ENCODE data around the gene PODXL2.
"Not testable (repeated sequence)": the region's sequence is repeated elsewhere in the genome, so short reads cannot be mapped to it uniquely, and the experiment has no call there.

Gene PODXL2

DNA sequence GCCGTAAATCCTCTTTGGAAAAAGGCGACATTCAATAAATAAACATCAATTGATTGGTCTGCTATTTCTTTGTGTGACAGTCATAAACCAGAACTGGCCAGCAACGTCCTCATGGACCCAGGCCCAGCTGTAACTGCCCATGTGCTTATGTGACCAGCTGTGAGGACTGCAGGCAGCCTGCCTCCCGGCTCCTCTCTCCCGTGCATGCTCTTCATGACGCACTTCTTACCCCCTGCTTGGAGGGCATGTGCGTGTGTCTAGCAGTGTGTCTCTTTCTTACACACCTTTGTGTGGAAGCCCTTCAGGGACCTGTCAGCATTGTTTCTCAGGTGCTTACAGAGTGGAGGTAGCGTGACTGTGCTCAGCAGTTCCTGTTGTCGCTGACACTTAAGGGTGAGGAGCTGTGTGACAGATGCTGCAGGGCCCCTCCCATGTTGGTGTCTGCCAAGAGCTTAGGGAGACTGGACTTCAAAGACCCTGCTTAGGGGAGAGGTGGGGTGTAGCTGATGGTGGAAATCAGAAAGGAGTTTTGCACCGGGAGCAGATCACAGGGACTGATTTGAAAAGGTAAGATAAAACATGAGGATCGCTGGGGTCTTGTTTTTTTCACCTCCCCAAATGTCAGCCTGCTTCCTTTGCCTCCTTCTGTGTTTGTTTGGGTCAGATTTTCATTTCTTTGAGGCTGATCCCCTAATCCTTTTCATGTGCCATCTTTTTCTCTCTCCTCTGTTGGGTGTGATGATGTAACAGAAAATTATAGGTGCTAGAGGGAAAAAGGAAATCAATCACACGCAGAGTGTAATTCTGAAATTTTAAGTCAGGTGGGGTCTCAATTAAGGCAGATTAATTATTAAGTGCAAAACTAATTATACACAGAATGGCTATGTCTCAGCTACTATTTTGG, 2.1 kb downstream of the PODXL2 start:
- DNase-seq (ENCODE audit: low read depth), result no peak

DNA sequence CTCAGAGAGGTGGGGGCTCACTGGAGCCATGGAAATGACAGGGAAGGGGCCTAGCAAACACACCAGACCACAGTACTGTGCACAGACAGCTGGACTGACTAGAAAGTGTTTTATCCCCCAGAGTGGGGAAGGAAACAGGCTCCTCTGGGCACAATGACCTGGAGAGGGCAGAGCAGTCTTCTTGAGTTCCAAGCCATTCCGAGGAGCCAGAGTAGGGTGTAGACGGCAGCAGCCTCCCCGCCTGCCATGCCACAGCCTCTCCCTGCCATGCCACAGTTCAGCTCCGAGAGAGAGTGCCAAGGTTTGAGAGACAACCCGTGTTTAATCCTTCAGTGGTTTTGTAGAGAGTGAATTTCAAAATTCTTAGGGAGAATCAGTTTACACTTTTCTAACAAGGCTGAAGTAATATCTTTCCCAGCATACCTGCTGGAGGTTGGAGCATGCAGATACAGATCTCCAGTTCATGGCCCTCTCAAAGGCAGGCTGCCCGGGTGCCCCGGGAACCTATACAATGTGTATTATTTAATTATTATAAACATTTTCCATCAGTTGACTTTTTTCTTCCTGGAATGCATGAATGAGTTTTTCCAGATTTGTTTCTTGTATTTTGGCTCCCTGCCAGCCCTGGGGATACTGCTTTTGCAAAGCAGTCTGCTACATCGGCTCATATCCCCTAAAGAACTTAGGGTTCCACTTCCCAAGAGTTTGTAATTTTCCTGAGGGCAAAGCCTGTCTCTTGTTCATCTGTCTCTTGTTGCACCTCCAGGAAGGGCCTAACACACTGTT, 3.2 kb downstream of the PODXL2 start:
- no peak for DNase-seq (ENCODE audit: low read depth)

DNA sequence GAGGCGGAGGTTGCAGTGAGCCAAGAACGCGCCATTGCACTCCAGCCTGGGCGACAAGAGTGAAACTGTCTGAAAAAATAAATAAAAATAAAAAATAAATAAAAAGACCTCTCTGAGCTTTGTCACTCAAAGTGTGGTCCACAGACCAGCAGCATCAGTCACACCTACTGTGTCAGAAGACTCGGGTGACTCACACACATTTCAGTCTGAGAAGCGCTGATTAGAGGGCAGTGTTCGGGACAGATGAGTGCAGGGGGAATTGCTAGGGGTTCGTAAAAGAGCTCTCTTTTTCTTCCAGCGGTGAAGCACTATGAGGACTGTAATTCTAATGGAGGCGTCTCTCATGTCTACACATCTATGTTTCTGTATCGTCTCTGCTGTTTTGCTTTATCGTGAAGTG, 5.7 kb downstream of the PODXL2 start:
- DNase-seq (ENCODE audit: low read depth), result no peak

DNA sequence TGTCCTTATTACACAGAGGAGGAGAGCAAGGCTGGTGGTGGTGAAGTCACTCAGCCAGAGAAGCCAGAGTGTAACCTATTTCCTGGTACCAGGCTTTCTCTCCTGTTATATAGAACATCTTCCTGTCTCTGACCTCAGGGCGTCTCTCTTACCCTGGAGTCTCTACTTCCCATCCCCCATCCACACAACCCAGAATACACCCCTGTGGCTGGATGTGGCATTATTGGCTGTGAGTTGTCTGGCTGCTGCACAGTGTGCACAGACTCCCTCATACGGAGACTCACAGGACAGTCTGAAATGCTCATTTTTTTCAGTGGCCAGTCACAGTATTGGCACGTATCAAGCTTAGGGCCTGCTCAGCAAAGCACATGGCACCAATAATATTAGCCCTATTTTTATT, 8.6 kb downstream of the PODXL2 start:
- DNase-seq (ENCODE audit: low read depth), result no peak

DNA sequence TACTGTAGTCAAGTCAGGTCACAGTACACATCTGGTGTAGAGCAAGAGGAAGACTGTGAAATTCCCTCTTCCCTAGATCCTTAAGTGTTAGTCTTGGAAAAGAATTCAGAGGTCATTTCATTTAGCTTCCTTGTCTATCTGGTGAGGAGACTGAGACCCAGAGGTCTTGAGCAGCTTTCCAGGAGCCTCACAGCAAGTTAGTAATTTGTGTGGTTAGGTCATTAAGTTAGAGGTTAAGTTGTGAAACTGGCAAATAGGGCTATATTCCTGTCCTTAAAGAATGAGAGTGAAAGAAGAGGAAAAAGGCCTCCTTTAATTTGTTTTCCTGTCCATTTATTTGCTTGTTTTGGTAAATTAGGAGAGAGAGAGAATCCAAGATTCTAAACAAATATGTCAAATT, 9.0 kb downstream of the PODXL2 start:
- no peak for DNase-seq (ENCODE audit: low read depth)

DNA sequence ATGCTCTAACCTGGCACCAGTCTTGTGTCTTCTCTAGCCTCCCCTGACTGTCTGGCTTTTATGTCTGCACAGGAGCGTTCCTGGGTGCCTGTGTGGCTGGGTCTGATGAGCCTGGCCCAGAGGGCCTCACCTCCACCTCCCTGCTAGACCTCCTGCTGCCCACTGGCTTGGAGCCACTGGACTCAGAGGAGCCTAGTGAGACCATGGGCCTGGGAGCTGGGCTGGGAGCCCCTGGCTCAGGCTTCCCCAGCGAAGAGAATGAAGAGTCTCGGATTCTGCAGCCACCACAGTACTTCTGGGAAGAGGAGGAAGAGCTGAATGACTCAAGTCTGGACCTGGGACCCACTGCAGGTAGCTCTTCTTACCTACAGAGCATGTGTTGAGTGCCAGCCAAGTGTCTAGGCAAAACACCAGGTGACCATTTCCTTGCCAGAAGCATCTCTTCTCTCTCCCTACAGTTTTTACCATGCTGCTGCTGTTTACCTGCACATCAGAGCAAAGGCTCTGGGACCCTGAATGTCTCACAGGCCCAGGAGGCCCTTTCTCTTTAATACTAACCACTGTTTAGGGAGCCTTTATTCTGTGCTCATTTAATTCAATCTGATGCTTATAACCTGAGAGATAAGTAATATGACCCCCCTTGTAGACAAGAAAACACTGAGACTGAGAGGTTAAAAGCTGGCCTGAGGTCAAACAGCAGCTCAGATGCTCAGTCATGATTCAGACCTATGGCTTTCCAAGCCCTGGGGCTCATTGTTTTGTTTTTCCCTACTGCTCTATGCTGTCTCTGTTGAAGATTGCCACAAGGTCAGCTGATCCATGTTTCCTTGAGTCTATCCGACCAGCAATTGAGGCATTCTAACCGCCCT, 10.4 kb downstream of the PODXL2 start:
- no peak for DNase-seq (ENCODE audit: low read depth)

DNA sequence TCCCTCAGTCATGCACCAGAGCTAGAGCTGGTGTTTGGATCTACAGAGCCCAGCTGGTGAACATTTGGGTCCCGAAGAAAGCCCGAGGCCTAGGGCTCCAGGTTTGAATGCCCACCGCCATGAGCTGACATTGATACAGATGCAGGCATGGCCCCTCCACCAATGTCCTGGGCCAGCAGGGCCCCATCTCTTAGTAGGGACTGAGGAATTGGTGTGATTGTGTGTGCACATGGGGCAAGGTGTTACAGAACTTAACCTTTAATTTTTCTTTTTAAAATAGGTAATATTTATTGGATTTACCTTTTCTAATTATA, 11.0 kb downstream of the PODXL2 start:
- DNase-seq (ENCODE audit: low read depth), result no peak

DNA sequence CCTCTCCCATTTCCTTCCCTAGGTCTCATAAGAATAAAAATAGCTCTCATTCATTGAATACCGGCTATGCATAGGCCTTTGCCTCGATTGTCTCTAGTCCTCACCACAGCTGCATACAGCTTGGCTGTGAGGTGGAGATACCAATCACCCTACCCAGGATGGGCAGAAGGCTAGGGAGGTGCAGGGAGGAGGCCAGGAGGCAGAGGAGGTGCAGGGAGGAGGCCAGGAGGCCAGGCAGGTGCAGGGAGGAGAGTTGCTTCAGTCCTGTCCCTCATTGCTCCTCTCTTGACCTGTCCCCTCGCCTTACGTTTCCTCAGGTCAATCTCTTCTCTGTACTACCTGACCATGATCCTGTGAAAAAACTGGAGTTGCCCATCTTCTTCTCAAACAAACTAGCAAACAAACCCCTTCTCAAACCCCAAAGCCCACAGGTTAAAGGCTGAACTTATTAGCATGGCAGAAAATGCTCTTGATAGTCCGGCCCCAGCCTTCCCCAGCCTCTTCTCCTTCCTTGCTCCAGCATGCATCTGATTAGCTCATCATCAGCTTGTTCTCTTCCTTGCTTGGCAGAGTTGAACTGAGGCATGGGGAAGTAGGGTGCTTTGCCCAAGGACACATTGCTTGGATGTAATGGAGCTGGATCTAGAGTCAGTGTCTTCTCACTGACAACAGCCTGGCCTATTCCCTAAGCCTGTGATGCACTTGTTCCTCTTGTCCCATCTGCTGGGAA, 15.8 kb downstream of the PODXL2 start:
- DNase-seq (ENCODE audit: low read depth), result no peak

DNA sequence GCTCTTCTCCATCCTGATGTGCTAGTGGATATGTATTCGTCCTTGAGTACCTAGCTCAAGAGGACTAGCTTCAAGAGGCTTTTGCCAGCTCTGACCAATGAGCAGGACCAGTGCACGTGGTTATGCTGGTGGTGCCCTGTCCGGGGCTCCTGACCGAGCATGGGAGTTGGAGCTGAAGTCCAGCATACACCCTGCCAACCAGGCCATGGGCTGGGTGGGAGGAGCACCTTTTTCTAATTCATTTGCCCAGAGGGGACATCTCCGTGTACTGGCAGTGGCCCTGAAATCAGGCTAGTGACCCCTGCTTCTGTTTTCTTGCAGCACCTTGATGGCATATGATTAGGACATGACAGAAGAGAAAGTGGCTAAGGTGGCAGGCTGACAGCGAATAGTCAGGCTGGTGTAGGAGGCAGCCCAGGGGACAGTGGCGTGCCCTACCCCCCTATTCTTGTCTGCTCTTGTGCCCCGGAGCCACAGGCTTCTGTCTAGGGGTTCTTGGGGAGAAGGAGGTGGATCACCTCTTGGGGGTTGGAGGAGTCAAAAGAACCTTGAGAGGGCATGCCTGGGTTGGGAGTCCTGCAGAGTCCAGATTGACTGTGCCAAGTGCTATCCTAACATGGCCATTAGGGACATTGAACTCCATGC, 16.5 kb downstream of the PODXL2 start:
- no peak for DNase-seq (ENCODE audit: low read depth)

DNA sequence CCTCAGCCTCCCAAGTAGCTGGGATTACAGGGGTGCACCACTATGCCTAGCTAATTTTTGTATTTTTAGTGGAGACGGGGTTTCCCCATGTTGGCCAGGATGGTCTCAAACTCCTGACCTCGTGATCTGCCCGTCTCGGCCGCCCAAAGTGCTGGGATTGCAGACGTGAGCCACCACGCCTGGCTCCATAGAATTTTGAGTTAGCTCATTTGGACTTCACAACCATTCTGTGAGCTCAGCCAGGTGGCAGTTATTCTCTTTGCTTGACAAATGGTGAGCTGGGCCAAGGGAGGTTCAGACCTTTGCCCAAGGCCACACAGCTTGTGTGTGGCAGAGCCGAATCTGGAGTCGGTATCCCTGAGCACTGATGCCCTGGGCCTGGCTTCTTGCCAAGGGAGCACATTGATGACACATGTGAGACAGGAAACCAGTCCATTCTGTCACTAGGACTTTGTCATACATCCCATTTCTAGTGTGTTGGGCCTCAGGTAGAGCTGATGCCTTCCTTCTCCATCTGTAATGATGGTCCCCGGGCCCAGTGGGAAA, 17.6 kb downstream of the PODXL2 start:
- no peak for DNase-seq (ENCODE audit: low read depth)

DNA sequence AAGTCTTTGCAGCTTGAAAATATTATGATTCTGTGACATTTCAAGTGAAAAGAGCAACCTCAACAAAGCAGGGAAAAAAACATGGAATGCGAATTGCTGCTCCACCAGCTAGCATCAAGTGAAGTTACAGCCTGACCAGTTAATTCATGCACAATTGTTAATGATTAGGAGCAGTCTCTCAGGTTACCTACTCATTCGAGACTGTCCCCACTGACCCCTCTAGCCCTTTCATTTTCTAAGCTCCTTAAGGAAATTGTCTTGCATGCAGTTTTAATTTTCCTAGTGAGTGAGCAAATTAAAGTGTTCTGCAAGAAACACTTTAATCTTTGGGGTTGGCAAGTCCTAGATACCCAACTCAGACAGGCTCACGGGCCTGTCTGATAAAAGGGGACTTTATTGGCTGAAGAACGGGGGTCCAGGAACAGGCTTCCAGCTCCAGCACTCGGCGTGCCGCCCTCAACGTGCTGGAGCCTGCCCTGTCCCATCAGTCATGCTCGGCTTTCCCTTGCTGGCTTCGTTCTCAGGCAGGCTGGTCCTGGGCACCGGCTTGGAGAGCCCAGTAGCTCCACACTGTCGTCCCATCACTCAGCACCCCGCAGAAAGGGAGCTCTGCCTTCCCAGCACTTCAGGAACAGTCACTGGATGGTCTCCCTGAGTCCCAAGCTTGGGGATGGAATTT, 18.3 kb downstream of the PODXL2 start:
- no peak for DNase-seq (ENCODE audit: low read depth)

DNA sequence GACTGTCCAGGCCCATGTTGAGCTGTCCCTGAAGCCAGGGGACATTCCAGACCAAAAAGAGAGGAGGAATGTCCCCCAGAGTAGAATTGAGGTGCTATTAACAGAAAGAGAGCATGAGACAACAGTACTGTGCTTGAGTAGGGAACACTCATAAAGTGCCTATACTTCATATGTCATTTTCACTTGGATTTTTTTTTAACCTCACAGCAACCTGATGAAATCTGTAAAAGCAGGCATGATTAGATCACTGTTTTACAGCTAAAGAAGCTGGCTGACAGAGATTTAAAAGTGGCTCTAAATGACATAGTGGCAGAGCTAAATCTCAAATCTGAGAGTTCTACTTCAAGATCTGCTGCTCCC, 18.8 kb downstream of the PODXL2 start:
- no peak for DNase-seq (ENCODE audit: low read depth)

DNA sequence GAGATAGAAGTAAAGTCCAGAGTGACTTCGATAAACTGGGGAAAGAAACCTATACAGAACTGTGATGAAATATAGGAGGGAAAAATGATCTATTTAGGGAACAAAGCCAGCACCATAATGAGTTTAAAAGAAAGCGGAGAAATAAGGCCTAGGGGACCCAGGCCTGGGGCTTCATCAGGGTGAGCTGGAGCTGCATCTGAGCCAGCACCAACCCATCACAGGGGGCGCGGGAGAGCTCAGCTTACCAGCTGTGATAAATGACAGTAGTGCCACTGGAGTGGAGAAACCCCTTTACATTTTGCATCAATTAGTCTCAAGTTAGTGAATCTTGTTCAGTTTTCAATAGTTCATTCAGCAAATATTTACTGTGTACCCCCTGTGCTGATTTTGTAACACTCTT, 21.3 kb downstream of the PODXL2 start:
- DNase-seq (ENCODE audit: low read depth), result no peak

DNA sequence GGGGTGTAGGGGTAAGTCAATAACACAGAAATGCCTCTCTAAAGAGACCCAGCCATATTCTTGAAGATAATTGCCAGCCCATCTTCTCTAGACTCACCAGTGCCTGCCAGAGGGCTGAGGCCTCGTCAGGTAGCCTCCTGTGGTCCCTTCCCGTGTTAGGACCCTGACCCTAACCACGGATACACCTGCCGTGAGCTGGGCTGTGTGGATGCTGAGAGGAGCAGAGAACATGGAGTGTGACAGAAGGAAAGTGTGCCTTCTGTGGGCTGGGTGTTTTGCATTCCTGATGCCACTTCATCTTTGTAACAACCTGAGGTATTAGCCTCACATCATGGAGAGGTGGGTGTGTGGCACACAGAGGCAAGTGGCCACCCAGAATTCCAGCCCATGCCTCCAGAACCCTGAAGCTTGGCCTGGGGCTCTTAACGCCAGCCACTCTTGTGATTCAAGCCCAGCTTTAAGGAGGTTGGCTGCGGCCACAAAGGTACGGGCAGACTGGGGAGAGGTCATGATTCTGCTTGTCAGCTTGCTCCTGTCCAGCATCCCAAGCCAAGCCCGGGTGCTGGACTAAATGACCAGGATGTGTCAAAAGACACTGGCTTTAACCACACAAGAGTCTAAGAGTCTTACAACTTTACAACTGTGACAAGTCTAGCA, 22.7 kb downstream of the PODXL2 start:
- DNase-seq (ENCODE audit: low read depth), result no peak

DNA sequence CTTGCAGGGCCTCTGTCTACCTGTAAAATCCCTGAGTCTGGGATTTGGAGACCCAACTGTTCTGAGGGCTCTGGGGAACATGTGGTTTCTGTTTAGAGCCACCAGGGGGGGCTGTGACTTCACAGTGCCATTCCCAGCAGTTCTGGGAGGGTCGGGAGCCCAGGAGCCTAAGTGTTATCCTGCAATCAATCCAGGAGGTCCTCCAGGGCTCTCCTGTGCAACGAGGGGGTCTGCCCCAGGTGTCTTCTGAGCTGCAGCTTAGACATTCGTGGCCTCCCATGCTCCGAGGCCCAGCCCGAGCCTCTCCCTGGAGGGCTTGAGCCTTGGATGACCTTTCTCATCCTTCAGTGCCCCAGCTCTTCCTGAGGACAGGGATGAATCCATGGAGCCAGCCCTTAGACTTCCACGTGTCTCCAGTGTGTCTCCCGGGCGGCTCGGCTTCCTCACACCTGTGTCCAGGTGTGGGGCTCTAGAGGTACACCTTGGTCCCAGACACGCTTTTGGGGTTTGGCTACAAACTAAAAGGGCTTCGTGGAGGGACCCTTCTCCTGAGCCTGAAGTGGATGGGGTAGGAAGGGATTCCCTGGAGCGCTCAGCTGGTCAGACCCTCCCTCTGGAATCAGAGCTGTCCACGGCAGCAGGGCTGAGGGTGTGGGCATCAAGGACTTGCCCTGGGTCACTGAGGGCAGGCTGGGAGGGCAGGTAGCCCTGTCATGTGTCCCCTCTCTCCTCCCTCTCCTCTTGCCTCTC, 23.4 kb downstream of the PODXL2 start:
- DNase-seq (ENCODE audit: low read depth), result no peak

DNA sequence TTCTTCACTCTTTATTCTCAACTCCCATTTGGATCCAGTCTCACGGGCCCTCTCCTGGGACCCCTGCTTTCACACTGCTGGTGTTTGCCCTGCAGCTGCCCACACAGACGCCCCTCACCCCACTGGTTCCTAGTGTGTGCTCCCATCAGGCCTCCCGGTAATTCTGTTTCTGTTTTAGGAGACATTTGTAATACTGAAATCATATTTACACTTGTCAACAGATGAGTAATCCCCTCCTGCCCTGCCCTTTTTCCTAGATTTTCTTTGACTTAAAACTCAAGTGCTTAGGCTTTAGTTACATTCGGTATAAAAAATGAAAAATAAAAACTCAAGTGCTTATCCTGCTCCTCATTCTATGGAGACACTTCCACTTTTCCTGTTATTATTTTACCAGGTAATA, 25.4 kb downstream of the PODXL2 start:
- no peak for DNase-seq (ENCODE audit: low read depth)

DNA sequence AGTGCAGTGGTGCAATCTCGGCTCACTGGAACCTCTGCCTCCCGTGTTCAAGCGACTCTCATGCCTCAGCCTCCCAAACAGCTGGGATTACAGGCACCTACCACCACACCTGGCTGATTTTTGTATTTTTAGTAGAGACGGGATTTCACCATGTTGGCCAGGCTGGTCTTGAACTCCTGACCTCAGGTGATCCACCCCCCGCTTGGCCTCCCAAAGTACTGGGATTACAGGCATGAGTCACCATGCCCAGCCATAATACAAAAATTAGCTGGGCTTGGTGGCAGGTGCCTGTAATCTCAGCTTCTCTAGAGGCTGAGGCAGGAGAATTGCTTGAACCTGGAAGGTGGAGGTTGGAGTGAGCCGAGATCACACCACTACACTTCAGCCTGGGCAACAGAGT, 26.0 kb downstream of the PODXL2 start:
- DNase-seq (ENCODE audit: low read depth), result not testable (repeated sequence)

DNA sequence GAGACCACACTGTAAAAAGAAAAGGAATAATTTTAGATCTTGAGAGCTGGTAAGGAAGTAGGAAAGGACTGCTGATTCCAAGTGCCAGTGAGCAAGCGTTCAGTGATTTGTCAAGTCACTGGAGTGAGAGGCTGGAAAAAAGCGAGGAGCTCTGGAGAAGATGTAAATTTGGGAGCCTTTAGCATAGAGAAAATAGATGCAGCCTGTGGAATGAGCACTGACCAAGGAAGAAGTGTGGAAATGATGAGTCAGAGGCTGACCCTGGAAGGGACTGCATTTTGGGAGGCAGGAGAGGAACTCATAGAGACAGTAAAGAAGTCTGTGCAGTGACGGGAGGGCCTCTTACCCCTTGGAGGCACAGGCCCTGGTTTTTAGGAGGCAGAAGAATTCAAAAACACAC, 26.7 kb downstream of the PODXL2 start:
- DNase-seq (ENCODE audit: low read depth), result no peak

DNA sequence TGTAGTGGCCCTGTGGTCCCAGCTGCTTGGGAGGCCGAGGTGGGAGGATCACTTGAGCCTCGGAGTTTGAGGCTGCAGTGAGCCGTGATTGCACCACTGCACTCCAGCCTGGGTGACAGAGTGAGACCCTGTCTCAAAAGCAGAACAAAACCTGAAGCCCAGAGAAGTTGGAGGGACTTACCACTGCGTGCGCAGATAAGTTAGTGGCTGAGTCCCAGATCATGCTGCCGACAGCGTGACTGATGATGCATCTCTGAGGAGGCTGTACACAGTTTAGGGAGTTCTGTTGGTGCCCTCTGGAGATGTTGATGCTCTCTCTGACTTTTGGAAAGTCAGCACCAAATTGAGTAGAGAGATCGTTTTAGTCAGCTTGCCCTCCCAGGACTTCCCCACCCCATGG, 27.9 kb downstream of the PODXL2 start:
- DNase-seq (ENCODE audit: low read depth), result no peak
